Measurements from ENCODE around the gene PPP1R8.

GRCh38 chr1:27824411-27824810 lies 6.2 kb upstream of the PPP1R8 start:
- TF ChIP-seq ZFX (IDR thresholded peaks at IDR 0.05) (no peak), FOSL1 (IDR thresholded peaks at IDR 0.05; ENCODE audit: low read depth) (no peak)
